HG03103 (cell line): ENCODE results near the gene TRAPPC2B.

Experiments used
- ATAC-seq: cut with Tn5 transposase; IDR thresholded peaks from one replicate; pipeline ENCODE4 v1.9.1; 2021; ENCODE audit warnings: low read depth; ENCODE audit not compliant: unreplicated experiment

Gene TRAPPC2B

DNA sequence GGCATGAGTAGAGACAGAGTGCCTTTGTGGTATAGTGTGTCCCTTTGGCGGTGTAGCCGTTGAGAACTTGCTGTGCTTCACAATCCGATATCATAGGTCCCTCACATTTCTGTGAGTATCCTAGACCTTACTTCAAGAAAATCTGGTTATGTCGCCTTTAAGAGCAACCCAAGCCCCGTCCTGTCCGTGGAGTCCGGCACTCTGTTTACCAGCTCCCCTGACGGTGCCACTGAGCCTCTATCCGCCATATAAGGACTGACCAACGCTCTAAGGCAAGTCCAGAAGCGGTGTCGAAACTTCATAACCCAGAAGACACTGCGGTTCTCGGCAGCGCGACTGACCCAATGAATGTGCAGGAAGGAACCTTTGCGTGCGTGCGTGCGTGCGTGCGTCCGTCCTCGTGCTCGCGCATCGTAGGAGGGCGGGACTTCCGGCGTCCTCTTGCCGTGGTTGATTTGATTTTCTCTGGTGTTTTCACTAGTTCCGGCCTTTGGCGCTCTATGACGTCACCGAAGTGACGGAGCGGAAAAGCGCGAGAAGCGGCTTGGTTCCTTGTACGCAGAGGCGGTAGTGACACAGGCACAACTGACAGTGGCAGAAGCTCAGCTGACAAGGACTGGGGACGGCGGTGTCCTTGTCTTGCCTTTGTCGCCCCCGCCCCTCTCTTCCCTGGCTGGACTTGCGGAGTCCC is at the start of gene TRAPPC2B, which contains the start of gene ZNF547:
Gene TRAPPC2B (plus strand): TSS at position 555 of the 691 bp plus-strand sequence. CDS start 1,283 bp downstream, outside the sequence.
Gene ZNF547 (plus strand): TSS at position 555 of the 691 bp plus-strand sequence. CDS start 5,005 bp downstream, outside the sequence.
- ATAC-seq = peak; percentile 95

DNA sequence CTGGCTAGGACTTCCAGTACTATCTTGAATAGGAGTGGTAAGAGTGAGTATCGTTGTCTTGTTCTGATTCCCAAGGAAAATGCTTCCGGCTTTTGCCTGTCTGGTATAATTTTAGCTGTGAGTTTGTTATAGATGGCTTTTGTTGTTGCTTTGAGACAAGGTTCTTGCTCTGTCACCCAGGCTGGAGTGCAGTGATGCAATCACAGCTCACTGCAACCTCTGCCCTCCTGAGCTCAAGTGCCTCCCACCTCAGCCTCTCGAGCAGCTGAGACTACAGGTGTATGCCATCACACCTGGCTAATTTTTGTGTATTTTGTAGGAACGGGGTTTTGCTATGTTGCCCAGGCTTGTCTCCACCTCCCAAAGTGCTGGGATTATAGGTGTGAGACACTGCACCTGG is 49.2 kb upstream of the TRAPPC2B start:
- ATAC-seq = no peak

DNA sequence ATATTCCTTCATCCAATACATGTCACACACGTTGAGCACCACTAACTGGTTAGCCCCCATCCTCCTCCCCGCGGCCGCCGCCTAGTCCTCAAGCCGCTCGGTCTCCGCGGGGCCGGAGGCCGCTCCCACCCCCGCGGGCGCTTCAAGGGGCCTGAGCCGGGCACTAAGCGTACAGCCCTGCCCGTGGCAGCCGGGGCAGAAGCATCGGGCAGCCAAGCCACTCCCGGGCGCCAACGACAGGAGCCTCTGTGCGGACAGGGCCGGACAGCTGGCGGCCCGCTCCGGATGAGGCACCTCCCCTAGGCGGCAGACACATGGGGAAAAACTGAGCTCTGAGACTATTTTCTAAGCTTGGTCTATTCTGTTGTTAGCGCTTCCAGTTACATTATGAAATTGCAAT is 45.8 kb upstream of the TRAPPC2B start:
- no peak for ATAC-seq

DNA sequence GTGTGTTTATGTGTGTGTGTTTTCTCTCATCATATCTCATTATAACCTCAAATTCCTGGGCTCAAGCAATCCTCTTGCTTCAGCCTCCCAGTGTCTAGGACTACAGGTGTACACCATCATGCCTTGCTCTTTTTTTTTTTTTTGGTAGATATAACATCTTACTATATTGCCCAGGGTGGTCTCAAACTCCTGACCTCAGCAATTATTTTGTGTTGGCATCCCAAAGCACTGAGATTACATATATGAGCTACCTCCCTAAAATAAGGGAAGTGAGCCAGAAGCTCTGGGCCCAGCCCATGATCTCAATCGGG is 43.5 kb upstream of the TRAPPC2B start:
- ATAC-seq = no peak

- peak; percentile 93 for ATAC-seq
Measured at GRCh38 chr19:57320180-57321084, 42.9 kb upstream of the TRAPPC2B start, which contains the start of gene ZNF543. ZNF543 (plus strand) TSS chr19:57320472; CDS start chr19:57320854, 382 bp downstream.

DNA sequence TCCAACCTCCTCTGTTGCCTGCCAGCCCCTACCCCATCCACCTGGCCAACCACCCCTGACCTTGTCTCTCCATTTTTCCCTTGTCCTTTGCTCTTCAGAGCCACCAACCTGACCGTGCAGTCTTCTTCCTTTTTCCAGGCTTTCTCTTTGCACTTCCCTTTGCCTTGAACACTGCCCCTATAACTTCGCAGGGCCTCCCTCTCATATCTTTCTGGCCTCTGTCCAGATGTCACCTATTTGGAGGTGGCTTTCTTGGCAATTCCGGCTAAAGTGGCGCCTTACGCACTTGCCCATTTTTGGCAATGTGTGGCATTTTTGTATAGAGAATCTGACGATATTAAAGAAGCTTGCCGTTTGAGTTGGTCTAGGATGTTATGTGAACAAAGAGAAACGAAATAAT is 42.2 kb upstream of the TRAPPC2B start:
- ATAC-seq = no peak

GRCh38 chr19:57321751-57322150 is 41.6 kb upstream of the TRAPPC2B start:
- no peak for ATAC-seq

DNA sequence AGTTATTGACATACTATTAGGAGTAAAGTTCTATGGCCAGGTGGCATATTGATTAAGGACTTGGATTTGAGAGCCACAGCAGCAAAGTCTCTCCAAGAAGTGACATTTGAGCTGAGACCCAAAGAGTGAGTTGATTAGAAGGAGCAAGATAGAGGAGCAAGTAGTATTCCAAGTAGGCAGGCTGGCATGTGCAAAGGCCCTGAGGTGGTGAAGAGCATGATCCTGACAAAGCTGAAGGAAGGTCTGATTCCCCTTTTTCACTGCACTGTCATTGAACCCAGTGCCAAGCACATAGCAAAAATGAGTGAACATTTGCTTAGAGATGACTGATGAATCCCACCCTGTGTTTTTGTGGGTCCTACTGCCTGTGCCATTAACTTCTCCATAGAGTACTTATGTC is 38.4 kb upstream of the TRAPPC2B start:
- no peak for ATAC-seq

DNA sequence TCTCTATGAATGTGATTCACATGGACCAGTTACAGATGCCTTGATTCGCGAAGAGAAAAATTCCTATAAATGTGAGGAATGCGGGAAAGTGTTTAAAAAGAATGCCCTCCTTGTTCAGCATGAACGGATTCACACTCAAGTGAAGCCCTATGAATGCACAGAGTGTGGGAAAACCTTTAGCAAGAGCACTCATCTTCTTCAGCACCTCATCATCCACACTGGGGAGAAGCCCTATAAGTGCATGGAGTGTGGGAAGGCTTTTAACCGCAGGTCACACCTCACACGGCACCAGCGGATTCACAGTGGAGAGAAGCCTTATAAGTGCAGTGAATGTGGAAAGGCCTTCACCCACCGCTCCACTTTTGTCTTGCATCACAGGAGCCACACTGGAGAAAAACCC is 35.4 kb upstream of the TRAPPC2B start:
- ATAC-seq = no peak

GRCh38 chr19:57334191-57334590 is 29.2 kb upstream of the TRAPPC2B start:
- ATAC-seq = no peak

DNA sequence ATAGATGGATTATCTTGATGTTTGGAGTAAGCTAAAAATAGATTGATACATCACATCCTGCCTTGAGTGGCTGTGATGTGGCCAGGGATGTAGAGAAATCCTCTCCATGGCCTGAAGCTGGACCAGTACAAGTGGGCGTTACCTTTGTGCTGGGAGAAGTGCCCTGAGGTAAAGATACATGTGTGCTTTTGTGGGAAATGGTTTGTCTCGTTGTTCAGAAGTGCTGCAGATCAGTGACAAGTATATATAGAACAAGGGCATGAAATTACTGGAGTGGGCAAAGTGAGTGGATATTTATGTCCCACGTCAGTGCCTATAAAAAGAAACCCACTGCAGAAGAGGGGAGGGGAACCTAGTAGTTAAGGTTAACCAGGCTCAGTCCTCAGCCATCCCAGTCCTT is 24.5 kb upstream of the TRAPPC2B start:
- no peak for ATAC-seq

GRCh38 chr19:57342582-57342981 is 20.8 kb upstream of the TRAPPC2B start:
- ATAC-seq = no peak

GRCh38 chr19:57348136-57348535 is 15.2 kb upstream of the TRAPPC2B start:
- ATAC-seq = no peak

- ATAC-seq = peak; percentile 85
Measured at GRCh38 chr19:57350877-57351805, 12.2 kb upstream of the TRAPPC2B start, which contains the start of gene ZNF304. ZNF304 (plus strand) TSS chr19:57351271; CDS start chr19:57351665, 394 bp downstream.

DNA sequence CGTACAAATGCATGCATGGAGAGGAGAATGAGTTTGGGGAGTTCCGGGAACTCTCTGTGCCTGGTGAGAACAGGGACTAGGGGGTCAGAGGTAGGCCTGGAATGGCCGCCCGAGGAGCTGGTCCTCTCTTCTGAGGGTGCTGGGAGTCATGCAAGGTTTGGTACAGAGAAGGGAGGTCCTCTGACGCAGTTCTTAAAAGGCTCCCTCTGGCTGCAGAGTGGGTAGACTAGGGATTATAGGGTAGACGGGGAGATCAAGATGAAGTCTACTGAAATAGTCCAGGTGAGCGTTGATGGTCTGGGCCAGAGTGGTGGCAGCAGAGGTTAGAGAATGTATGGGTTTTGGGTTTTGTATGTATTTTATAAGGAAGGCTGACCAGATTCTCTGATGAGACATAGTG is 11.5 kb upstream of the TRAPPC2B start:
- ATAC-seq = no peak

GRCh38 chr19:57355916-57356315 is 7.4 kb upstream of the TRAPPC2B start:
- no peak for ATAC-seq

GRCh38 chr19:57357406-57357805 is 5.9 kb upstream of the TRAPPC2B start:
- no peak for ATAC-seq

- no peak for ATAC-seq
Measured at GRCh38 chr19:57359300-57359699, 4.1 kb upstream of the TRAPPC2B start.

DNA sequence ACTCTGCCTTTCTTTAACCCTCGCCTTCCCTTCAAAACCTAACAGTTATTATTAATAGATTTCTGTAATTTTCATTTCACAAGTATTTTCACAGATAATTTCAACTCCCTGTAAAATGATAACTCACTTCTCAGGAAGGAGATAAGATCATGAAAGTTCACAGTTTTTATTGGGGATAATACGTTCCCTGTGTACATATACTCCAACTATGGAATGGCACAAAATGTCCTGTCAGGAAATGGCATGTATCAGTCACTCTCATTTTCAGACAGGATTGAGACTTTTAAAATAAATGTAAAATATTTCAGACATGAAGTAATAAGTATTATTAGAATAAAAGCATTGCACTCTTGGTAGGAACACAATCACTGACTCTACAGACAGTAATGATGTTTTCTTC is 932 bp upstream of the TRAPPC2B start:
- ATAC-seq = no peak

- no peak for ATAC-seq
Measured at GRCh38 chr19:57363688-57364181, 384 bp downstream of the TRAPPC2B start.
